H1 (cell line): ENCODE data around the gene PIWIL1. TPM values are rescaled to one million over a fixed set of nuclear protein-coding genes. Genes with fewer than 3 reads are reported as not detected.

Experiments
- CTCF ChIA-PET: fragments of 300-600 bp; sonication (Branson Sonifier 250); formaldehyde crosslinking; loops from one replicate; lab custom pipeline; 2021; ENCODE audit not compliant: partially characterized antibody; lab: Charles Lee
- POLR2A ChIA-PET: fragments of 300-600 bp; sonication (Branson Sonifier 250); formaldehyde crosslinking; loops from one replicate; lab custom pipeline; 2021; ENCODE audit warnings: inconsistent platforms; ENCODE audit not compliant: partially characterized antibody; lab: Charles Lee
- DNase-seq, 2 experiments: peaks; one replicate each; pipeline versions ENCODE4 v3.0.0 to v3.0.0-alpha.2; 2010 to 2022; ENCODE audit warnings: low spot score in 2 of 2, low read depth in 1 of 2, mixed read lengths in 1 of 2
- FAIRE-seq: peaks from 2 replicates; lab custom pipeline; 2011; peaks lifted over from hg19 to GRCh38; lab: Jason Lieb, UNC
- H2AFZ ChIP-seq: 2 replicates; pipeline ENCODE4 v1.8.1; 2012; ENCODE audit warnings: low read length, inconsistent platforms
- H2AK5ac ChIP-seq: 2 replicates; pipeline ENCODE4 v1.6.1; 2013; ENCODE audit warnings: low read depth, low read length
- H2BK120ac ChIP-seq: replicated peaks from 2 replicates; pipeline ENCODE3; 2013; ENCODE audit warnings: low read depth, low read length, inconsistent platforms
- H2BK12ac ChIP-seq: 2 replicates; pipeline ENCODE4 v1.6.1; 2013; ENCODE audit warnings: low read depth, low read length
- H2BK15ac ChIP-seq: 2 replicates; pipeline ENCODE4 v1.6.1; 2013; ENCODE audit warnings: low read length
- H2BK20ac ChIP-seq: 2 replicates; pipeline ENCODE4 v1.6.1; 2013; ENCODE audit warnings: low read length
- H2BK5ac ChIP-seq: 2 replicates; pipeline ENCODE4 v1.6.1; 2013; ENCODE audit warnings: low read depth, low read length
- H3K14ac ChIP-seq: 2 replicates; pipeline ENCODE4 v1.6.1; 2013; ENCODE audit warnings: inconsistent platforms; ENCODE audit not compliant: insufficient read length
- H3K18ac ChIP-seq: 2 replicates; pipeline ENCODE4 v1.6.1; 2013; ENCODE audit warnings: low read length; ENCODE audit errors: extremely low read depth
- H3K23ac ChIP-seq: 2 replicates; pipeline ENCODE4 v1.6.1; 2013; ENCODE audit warnings: inconsistent platforms; ENCODE audit not compliant: insufficient read length
- H3K23me2 ChIP-seq: 2 replicates; pipeline ENCODE4 v1.6.1; 2013; ENCODE audit warnings: low read depth, low read length
- H3K27ac ChIP-seq: 2 replicates; pipeline ENCODE4 v1.6.1; 2011; ENCODE audit warnings: low read depth, low read length, inconsistent platforms
- H3K27me3 ChIP-seq, 4 experiments: replicated peaks in 1 of 4; 1 replicate in 1 of 4; 2 replicates in 3 of 4; pipeline versions ENCODE4 v1.6.1 to v1.8.1; 2011 to 2013; ENCODE audit warnings: low read length in 3 of 4, mild to moderate bottlenecking in 3 of 4, inconsistent platforms in 2 of 4, mixed read lengths in 2 of 4, moderate library complexity in 1 of 4; ENCODE audit not compliant: control insufficient read depth in 3 of 4, insufficient read depth in 3 of 4; ENCODE audit errors: extremely low read depth in 1 of 4
- H3K36me3 ChIP-seq, 4 experiments: 2 replicates each; pipeline versions ENCODE4 v1.6.1 to v1.8.1; 2011 to 2013; ENCODE audit warnings: mild to moderate bottlenecking in 4 of 4, low read length in 3 of 4, moderate library complexity in 2 of 4, control low read depth in 1 of 4, inconsistent platforms in 1 of 4; ENCODE audit not compliant: insufficient read depth in 4 of 4, control insufficient read depth in 2 of 4
- H3K4ac ChIP-seq: replicated peaks from 2 replicates; pipeline ENCODE3; 2013; ENCODE audit warnings: low read length, low read depth, mixed read lengths, inconsistent platforms; ENCODE audit not compliant: insufficient read length
- H3K4me1 ChIP-seq, 4 experiments: replicated peaks in 1 of 4; 1 replicate in 1 of 4; 2 replicates in 3 of 4; pipeline versions ENCODE4 v1.6.1 to v1.8.1; 2011 to 2013; ENCODE audit warnings: low read length in 3 of 4, inconsistent platforms in 2 of 4, mixed read lengths in 1 of 4; ENCODE audit not compliant: insufficient read depth in 4 of 4, control insufficient read depth in 3 of 4
- H3K4me2 ChIP-seq, 2 experiments: 2 replicates each; pipeline versions ENCODE4 v1.6.1 to v1.8.1; 2011 to 2013; ENCODE audit warnings: low read depth in 2 of 2, low read length in 2 of 2, control low read depth in 1 of 2, inconsistent platforms in 1 of 2, mild to moderate bottlenecking in 1 of 2; ENCODE audit not compliant: insufficient read depth in 1 of 2
- H3K4me3 ChIP-seq, 4 experiments: fragments of 200-600, 300-600 bp in 1 of 4; sonication (generic), shearing (Covaris generic), sonication (Bioruptor Twin) in 1 of 4; 2 replicates each; pipeline versions ENCODE4 v1.5.1 to v1.8.1; 2011 to 2016; ENCODE audit warnings: low read length in 4 of 4, low read depth in 3 of 4, control low read depth in 2 of 4, inconsistent platforms in 2 of 4, mild to moderate bottlenecking in 2 of 4, mixed read lengths in 1 of 4, moderate library complexity in 1 of 4; ENCODE audit not compliant: insufficient read depth in 2 of 4; ENCODE audit errors: extremely low read depth in 1 of 4
- H3K56ac ChIP-seq: replicated peaks from 2 replicates; pipeline ENCODE3; 2013; ENCODE audit warnings: low read depth, mild to moderate bottlenecking, mixed read lengths, low read length, inconsistent platforms; ENCODE audit not compliant: insufficient read length
- H3K79me1 ChIP-seq: 2 replicates; pipeline ENCODE4 v1.6.1; 2013; ENCODE audit warnings: low read depth, low read length, control low read depth
- H3K79me2 ChIP-seq, 2 experiments: 2 replicates each; pipeline versions ENCODE4 v1.6.1 to v1.8.1; 2012 to 2013; ENCODE audit warnings: low read length in 2 of 2, mild to moderate bottlenecking in 2 of 2, inconsistent platforms in 1 of 2; ENCODE audit not compliant: insufficient read depth in 2 of 2, control insufficient read depth in 1 of 2
- H3K9ac ChIP-seq, 4 experiments: replicated peaks in 1 of 4; 1 replicate in 1 of 4; 2 replicates in 3 of 4; pipeline versions ENCODE4 v1.6.1 to v1.8.1; 2011 to 2013; ENCODE audit warnings: low read depth in 3 of 4, low read length in 3 of 4, control low read depth in 2 of 4, mild to moderate bottlenecking in 2 of 4, moderate library complexity in 2 of 4, inconsistent platforms in 1 of 4; ENCODE audit errors: extremely low read depth in 1 of 4
- H3K9me3 ChIP-seq, 2 experiments: 2 replicates each; pipeline versions ENCODE4 v1.6.1 to v1.8.1; 2012 to 2013; ENCODE audit warnings: mild to moderate bottlenecking in 2 of 2, moderate library complexity in 2 of 2, control low read depth in 1 of 2, inconsistent platforms in 1 of 2, low read depth in 1 of 2, low read length in 1 of 2, mixed read lengths in 1 of 2; ENCODE audit not compliant: insufficient read depth in 2 of 2
- H4K20me1 ChIP-seq, 2 experiments: replicated peaks in 1 of 2; 2 replicates each; pipeline versions ENCODE3 to v1.8.1; 2011 to 2013; ENCODE audit warnings: inconsistent platforms in 2 of 2, low read length in 2 of 2, mild to moderate bottlenecking in 1 of 2; ENCODE audit not compliant: insufficient read depth in 2 of 2, control insufficient read depth in 1 of 2
- H4K5ac ChIP-seq: 2 replicates; pipeline ENCODE4 v1.6.1; 2013; ENCODE audit warnings: low read length, low read depth, mixed read lengths, inconsistent platforms; ENCODE audit not compliant: insufficient read length
- H4K8ac ChIP-seq: 2 replicates; pipeline ENCODE4 v1.8.0; 2013; ENCODE audit warnings: mild to moderate bottlenecking, moderate library complexity, low read length, inconsistent platforms; ENCODE audit not compliant: insufficient read depth; ENCODE audit errors: extremely low read depth
- H4K91ac ChIP-seq: replicated peaks from 2 replicates; pipeline ENCODE3; 2013; ENCODE audit warnings: low read length, mixed read lengths, inconsistent platforms; ENCODE audit not compliant: insufficient read length
- ASH2L ChIP-seq: fragments of 200-600, 300-600 bp; sonication (generic); IDR thresholded peaks from one replicate; pipeline ENCODE4 v1.7.1; 2017; ENCODE audit warnings: low read length
- BACH1 ChIP-seq: IDR thresholded peaks from 2 replicates; pipeline ENCODE4 v1.6.1; 2012; ENCODE audit warnings: low read length, improper control_type of control experiment
- BCL11A ChIP-seq, 2 experiments: IDR thresholded peaks; one replicate each; pipeline ENCODE4 v1.6.1; 2011; ENCODE audit warnings: low read depth in 2 of 2, low read length in 2 of 2, mild to moderate bottlenecking in 2 of 2
- EGR1 ChIP-seq: IDR thresholded peaks from 2 replicates; pipeline ENCODE4 v1.6.1; 2011; ENCODE audit warnings: low read depth, low read length, borderline replicate concordance
- KDM4A ChIP-seq: IDR thresholded peaks from one replicate; pipeline ENCODE4 v1.7.1; 2012; ENCODE audit warnings: low read depth, mild to moderate bottlenecking, moderate library complexity, low read length, inconsistent platforms; ENCODE audit not compliant: severe bottlenecking
- NRF1 ChIP-seq: IDR thresholded peaks from 2 replicates; pipeline ENCODE4 v1.6.1; 2011; ENCODE audit warnings: mild to moderate bottlenecking, low read depth, low read length, improper control_type of control experiment
- POLR2A ChIP-seq, 2 experiments: IDR thresholded peaks; 1 replicate in 1 of 2; 2 replicates in 1 of 2; pipeline ENCODE4 v1.6.1; 2011; ENCODE audit warnings: low read depth in 2 of 2, low read length in 2 of 2, mild to moderate bottlenecking in 2 of 2; ENCODE audit errors: control extremely low read depth in 1 of 2
- POU5F1 ChIP-seq: IDR thresholded peaks from 2 replicates; pipeline ENCODE4 v1.6.1; 2011; ENCODE audit warnings: low read depth, mild to moderate bottlenecking, low read length, moderate library complexity
- SIX5 ChIP-seq: IDR thresholded peaks from 2 replicates; pipeline ENCODE4 v1.6.1; 2011; ENCODE audit warnings: mild to moderate bottlenecking, low read depth, low read length
- SRF ChIP-seq: IDR thresholded peaks from 2 replicates; pipeline ENCODE4 v1.6.1; 2011; ENCODE audit warnings: mild to moderate bottlenecking, low read depth, low read length, moderate library complexity
- TAF1 ChIP-seq: IDR thresholded peaks from 2 replicates; pipeline ENCODE4 v1.6.1; 2011; ENCODE audit warnings: mild to moderate bottlenecking, low read depth, low read length
- TCF12 ChIP-seq: IDR thresholded peaks from 2 replicates; pipeline ENCODE4 v1.6.1; 2011; ENCODE audit warnings: low read depth, mild to moderate bottlenecking, low read length
- ZNF274 ChIP-seq: IDR thresholded peaks from 2 replicates; pipeline ENCODE4 v1.7.0; 2012; ENCODE audit warnings: low read length, borderline replicate concordance; ENCODE audit errors: extremely low read depth
- WGBS, 2 experiments: shearing (Covaris generic) in 1 of 2; methylation state at CpG; one replicate each; pipeline versions ENCODE4 v1.1.6 to v1.1.7; 2013 to 2015; ENCODE audit warnings: low lambda C conversion rate in 2 of 2, mixed read lengths in 2 of 2, inconsistent platforms in 1 of 2, low coverage in 1 of 2, missing lambda C conversion rate in 1 of 2; ENCODE audit not compliant: insufficient replicate concordance in 2 of 2, insufficient coverage in 1 of 2, insufficient read length in 1 of 2; ENCODE audit errors: extremely low coverage in 1 of 2, missing lambda C conversion rate in 1 of 2; 5-methylcytosine and 5-hydroxymethylcytosine counted together
- polyA plus RNA-seq, 7 experiments: library from polyadenylated mRNA; depleted of rRNA in 3 of 7; stranded (reverse) in 5 of 7; unstranded in 2 of 7; fragments of >200 nt in 5 of 7; fragments of 200-250 nt in 2 of 7; gene quantifications; 1 replicate in 5 of 7; 2 replicates in 1 of 7; 4 replicates in 1 of 7; pipeline versions ENCODE4 v1.2.1 to v1.2.3, GENCODE V29; 2011 to 2013; ENCODE audit warnings: missing spikeins in 2 of 7, mixed read lengths in 2 of 7
- total RNA-seq: library from RNA; stranded (reverse); fragmentation: NEBNext Ultra II Directional; extraction: Animal tissue kit (Norgen Biotek cat#: 25700); gene quantifications from 2 replicates; pipeline ENCODE4 v1.2.1, GENCODE V29; 2021
- TF ChIP-seq, protein P1 (sequence below), 3 experiments: IDR thresholded peaks; 1 replicate in 2 of 3; 2 replicates in 1 of 3; pipeline versions ENCODE4 v1.5.1 to v1.6.1; 2011; ENCODE audit warnings: low read length in 3 of 3, mild to moderate bottlenecking in 3 of 3, inconsistent platforms in 2 of 3, low read depth in 1 of 3, moderate library complexity in 1 of 3; ENCODE audit not compliant: insufficient read depth in 1 of 3; ENCODE audit errors: control extremely low read depth in 1 of 3

PIWIL1 gene
- total and polyA plus RNA-seq, 2 of the 8 experiments (the other 6 are each of a cell fraction or from before 2014, with no cell fraction given) = not detected

- H2BK15ac ChIP-seq = no peak overlapping the region
- DNase-seq (no peak), FAIRE-seq (no peak)
- H2BK5ac ChIP-seq = no peak overlapping the region
- H2BK20ac ChIP-seq = no peak overlapping the region
- POLR2A ChIA-PET = no interaction called here
- H3K27ac ChIP-seq = no peak overlapping the region
- H2AFZ ChIP-seq = no peak overlapping the region
- no peak overlapping the region for H2BK120ac ChIP-seq
- H3K4me2 ChIP-seq = no peak overlapping the region
- no peaks in the 10 kb centered on the region; a peak in 1 of 7 replicates for H3K4me1 ChIP-seq
- no peaks in the 10 kb centered on the region for H3K79me2 ChIP-seq
- H3K9ac ChIP-seq = no peak overlapping the region
- no peak overlapping the region for H3K14ac ChIP-seq
- no peak overlapping the region for H3K23ac ChIP-seq
- H4K20me1 ChIP-seq = peaks cover 0 to 6% of the 10 kb centered on the region in 2 experiments
- H2AK5ac ChIP-seq = no peak overlapping the region
- H3K23me2 ChIP-seq = peaks cover 8% of the 10 kb centered on the region
- no peaks in the 10 kb centered on the region for H3K36me3 ChIP-seq
- H3K56ac ChIP-seq = no peak overlapping the region
- no peaks in the 10 kb centered on the region for H3K9me3 ChIP-seq
- H3K4ac ChIP-seq = no peak overlapping the region
- 88% methylated on average over 8 of the region's 8 CpGs; no CpG with 5 or more reads in 1 of the 2 experiments for WGBS, 2 experiments
- H3K4me3 ChIP-seq = no peak overlapping the region
- 0 out of 7 replicates have a peak, but pooled peaks cover 0 to 3% (median 0%) of the 10 kb centered on the region in 4 experiments for H3K27me3 ChIP-seq
- H4K5ac ChIP-seq = no peak overlapping the region
- CTCF ChIA-PET = interaction anchor here (1.4 kb wide), 1 partner anchor 262 kb away, joined by 3 read pairs; no protein-coding TSS in a partner anchor
- H3K79me1 ChIP-seq = no peaks in the 10 kb centered on the region
- H4K91ac ChIP-seq = no peak overlapping the region
- H4K8ac ChIP-seq = no peak overlapping the region
- H3K18ac ChIP-seq = no peak overlapping the region
- no peak overlapping the region for H2BK12ac ChIP-seq
- no peak for TF ChIP-seq EGR1
- no peak for TF ChIP-seq SRF
- TF ChIP-seq TAF1 = no peak
- no peak for TF ChIP-seq KDM4A
- TF ChIP-seq TCF12 = no peak
- no peak for TF ChIP-seq SIX5
- TF ChIP-seq, protein P1, sequence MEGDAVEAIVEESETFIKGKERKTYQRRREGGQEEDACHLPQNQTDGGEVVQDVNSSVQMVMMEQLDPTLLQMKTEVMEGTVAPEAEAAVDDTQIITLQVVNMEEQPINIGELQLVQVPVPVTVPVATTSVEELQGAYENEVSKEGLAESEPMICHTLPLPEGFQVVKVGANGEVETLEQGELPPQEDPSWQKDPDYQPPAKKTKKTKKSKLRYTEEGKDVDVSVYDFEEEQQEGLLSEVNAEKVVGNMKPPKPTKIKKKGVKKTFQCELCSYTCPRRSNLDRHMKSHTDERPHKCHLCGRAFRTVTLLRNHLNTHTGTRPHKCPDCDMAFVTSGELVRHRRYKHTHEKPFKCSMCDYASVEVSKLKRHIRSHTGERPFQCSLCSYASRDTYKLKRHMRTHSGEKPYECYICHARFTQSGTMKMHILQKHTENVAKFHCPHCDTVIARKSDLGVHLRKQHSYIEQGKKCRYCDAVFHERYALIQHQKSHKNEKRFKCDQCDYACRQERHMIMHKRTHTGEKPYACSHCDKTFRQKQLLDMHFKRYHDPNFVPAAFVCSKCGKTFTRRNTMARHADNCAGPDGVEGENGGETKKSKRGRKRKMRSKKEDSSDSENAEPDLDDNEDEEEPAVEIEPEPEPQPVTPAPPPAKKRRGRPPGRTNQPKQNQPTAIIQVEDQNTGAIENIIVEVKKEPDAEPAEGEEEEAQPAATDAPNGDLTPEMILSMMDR (IDR thresholded peaks at IDR 0.05; ENCODE audit: control extremely low read depth in 1 of 3, insufficient read depth in 1 of 3, low read depth in 1 of 3, low read length in 3 of 3) = no peak
- TF ChIP-seq NRF1 = no peak
- TF ChIP-seq BACH1 = no peak
- no peak for TF ChIP-seq POLR2A (IDR thresholded peaks at IDR 0.05; ENCODE audit: control extremely low read depth in 1 of 2, low read depth in 2 of 2, low read length in 2 of 2)
- TF ChIP-seq ZNF274 = no peak
- no peak for TF ChIP-seq BCL11A (IDR thresholded peaks at IDR 0.05; ENCODE audit: low read depth in 2 of 2, low read length in 2 of 2)
- no peak for TF ChIP-seq ASH2L
- TF ChIP-seq POU5F1 = no peak
These were observed 33.9 kb upstream of the PIWIL1 start for GRCh38 chr12:130303781-130304180.
